ENCODE results near the gene MUC5B. TPM values are rescaled to one million over a fixed set of nuclear protein-coding genes. Genes with fewer than 3 reads are reported as not detected.
A peak's percentile ranks its signal among the peaks of the same experiment; 100 is the strongest.

The MUC5B gene
- total RNA-seq, 1 experiment from 2014 or later, result 0.21 TPM

DNA sequence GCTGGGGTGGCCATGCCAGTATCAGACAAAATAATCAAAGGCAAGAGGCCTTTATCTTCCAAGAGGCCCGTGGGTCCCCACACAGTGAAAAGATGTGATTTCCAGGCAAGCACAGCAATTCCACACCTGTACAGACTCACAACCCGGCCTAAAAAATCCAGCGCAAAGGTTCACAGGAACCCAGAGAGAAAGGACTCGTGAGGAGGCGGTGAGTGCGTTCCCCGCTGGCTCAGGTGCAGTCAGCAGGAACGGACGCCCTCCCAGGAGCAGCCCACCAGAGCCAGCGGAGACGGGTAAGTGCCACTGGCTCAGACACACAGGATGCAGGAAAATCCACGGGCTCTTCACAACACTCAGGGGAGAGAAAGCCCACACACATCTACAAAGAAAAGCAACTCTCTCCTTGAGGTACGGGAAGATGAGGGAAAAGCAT is 82.2 kb downstream of the MUC5B start:
- no peak for DNase-seq (ENCODE audit: low read depth, low spot score)
- in situ Hi-C loops (cut with HindIII; ENCODE audit: low pct_unique_long_range_greater_than_20kb, low sequenced_read_pairs), result no loop called here

DNA sequence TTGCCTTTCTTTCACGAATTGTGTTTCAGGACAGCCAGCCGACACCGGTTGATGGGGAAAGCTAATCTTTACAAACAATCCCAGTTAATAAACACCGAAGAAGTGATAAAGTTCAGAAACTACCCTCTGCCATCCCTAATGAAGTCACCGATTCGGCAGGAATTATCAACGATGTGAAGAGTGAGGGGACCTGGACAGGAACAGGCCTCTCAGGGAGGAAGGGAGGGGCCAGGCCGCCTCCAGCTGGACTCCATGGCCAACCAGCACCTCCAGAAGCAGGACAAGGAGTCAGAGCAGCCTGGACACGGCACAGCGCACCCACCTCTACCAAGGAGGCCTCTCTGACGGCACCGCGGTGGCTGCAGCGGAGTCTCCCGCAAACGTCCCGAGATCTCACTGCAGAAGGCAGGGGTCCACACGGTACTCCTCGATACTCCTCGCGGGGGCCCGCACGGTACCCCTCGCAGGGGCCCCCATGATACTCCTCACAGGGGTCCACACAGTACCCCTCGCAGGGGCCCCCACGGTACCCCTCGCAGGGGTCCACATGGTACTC is 82.7 kb downstream of the MUC5B start:
- in situ Hi-C loops (cut with HindIII; ENCODE audit: low pct_unique_long_range_greater_than_20kb, low sequenced_read_pairs), result no loop called here
- DNase-seq (ENCODE audit: low read depth, low spot score), result no peak

DNA sequence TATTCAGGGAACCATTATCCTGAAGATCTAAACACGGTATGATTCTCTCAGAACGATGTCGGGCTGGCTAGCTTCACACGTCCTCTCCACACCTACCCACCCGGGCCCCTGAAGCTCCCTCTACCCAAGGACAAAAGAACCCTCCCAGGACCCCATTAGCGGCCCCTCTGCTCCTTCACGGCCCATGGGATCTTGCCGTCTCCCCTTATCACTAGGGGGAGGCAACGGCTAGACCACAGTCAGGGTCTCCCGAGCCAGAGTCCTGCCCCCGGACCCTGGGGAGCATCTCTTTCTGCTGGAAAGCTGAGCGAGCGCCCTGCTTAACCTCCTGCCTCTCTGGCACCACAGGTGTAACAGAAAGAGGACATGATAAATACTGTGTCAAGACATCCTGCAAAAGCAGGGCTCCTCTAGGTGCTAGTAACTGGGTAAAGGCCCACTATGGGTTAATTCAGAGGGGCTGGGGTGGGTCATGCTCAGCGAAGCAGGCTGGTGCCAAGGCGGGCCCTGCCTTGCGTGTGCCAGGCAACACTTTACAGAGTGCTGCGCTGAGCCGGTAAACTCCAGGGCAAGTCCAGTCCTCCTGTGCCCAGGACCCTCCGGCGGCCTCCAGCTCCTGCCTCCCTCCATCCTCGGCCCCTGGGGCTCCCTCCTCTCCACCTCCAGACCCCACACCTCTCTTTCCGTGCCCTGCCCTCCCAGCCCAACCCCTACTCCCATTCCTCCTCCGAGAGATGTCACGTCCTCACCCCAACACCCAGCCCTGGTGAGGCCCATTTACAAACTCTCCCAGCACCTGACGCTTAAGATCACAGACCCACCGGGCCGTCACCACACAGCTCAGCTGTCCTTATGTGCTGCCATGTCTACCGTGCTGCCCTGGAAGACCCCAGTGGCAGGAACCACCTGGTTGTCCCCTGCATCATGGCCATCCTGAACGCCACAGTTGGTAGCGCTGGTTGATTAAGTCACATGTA is 83.6 kb downstream of the MUC5B start:
- no peak for DNase-seq (ENCODE audit: low read depth, low spot score)
- in situ Hi-C loops (cut with HindIII; ENCODE audit: low pct_unique_long_range_greater_than_20kb, low sequenced_read_pairs), result no loop called here

DNA sequence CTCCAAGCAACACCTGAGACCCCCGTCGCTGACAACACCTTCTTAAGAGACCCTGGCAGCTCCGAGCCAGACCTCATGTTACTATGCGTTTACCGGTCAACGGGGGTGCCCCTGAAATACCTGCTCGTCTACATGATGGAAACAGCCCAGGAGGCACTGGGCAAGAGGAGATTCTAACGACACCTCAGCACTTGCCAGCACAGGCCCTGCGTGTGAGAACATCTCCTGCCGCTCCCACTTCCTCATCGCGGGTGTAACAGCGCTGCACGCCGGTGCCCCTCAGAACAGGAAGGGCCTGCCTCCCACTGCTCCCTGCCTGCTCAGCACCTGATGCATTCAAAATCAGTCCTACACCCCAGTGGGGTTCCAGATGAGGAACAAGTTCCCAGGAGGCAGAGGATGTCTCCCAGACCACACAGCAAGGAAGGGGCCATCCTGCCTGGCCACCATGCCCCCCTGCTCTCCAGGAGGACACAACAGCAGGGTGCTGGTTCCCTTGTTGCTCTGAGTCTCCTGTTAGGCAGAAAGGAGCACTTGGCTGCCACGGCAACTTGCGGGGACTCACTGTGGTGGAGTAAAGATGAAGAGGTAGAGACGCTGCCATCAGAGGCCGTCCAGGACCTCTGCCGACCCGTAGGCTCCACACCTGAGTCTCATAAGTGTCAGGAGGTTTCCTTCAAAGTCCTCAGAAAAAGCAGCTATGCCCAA is 84.5 kb downstream of the MUC5B start:
- in situ Hi-C loops (cut with HindIII; ENCODE audit: low pct_unique_long_range_greater_than_20kb, low sequenced_read_pairs), result no loop called here
- no peak for DNase-seq (ENCODE audit: low read depth, low spot score)

DNA sequence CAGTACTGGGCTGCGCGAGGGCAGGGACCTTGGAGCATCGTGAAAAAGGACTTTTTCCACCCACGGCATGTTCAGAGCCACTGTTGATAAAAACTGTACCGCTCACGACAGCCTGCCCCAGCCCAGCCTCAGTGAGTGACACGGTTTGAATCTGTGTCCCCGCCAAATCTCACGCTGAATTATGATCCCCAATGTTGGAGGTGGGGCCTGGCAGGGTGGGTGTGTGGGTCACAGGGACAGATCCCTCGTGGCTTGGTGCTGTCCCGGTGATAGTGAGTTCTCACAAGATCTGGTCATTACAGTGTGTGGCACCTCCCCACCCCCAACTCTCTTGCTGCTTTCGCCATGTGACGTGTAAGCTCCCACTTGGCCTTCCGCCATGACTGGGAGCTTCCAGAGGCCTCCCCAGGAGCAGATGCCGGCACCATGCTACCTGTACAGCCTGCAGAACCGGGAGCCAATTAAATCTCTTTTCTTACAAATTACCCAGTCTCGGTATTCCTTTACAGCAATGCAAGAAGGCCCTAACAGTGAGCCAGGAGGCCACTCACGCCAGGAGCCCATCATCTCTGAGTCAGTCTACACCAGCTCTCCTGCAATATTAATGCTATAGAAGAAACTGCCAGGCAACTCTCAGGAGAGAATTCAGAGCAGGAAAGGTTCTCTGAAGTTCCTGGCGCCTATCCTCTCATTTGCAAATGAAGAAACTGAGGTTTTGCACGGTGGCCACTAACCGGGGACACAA is 85.3 kb downstream of the MUC5B start:
- in situ Hi-C loops (cut with HindIII; ENCODE audit: low pct_unique_long_range_greater_than_20kb, low sequenced_read_pairs), result no loop called here

DNA sequence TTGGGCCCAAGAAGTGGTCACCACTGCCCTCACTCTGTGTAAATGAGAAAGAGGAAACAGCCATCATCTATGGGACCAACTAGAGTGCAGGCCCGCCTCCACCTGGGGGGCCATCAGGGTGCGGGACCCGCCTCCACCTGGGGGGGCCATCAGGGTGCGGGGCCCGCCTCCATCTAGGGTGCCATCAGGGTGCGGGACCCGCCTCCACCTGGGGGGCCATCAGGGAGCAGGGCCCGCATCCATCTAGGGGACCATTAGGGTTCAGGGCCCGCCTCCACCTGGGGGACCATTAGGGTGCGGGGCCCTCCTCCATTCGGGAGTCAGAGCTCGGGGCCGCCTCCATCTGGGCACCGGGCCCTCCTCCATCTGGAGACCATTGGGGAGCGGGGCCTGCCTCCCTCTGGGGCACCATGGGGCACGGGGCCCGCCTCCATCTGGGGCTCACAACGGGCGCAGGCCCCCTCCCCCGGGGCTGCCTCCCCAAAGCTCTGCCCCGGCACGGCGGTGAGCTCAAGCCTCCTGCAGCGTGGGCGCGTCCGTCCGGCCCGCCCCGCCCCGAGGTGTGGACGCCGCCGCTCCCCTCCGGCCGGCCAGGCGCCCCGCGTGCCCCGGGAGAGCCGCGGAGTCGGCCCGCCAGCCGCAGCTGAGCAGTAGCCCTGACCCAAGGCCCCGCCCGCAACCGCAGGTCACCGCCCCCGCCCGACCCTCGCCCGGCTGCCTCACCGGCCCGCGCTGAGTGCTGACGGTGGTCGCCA is 86.1 kb downstream of the MUC5B start:
- DNase-seq (ENCODE audit: low read depth, low spot score), result no peak
- in situ Hi-C loops (cut with HindIII; ENCODE audit: low pct_unique_long_range_greater_than_20kb, low sequenced_read_pairs), result no loop called here

More for the DNA sequence above, 85.3 kb downstream of the MUC5B start:
- DNase-seq (ENCODE audit: low read depth, low spot score), result peak; percentile 20

DNA sequence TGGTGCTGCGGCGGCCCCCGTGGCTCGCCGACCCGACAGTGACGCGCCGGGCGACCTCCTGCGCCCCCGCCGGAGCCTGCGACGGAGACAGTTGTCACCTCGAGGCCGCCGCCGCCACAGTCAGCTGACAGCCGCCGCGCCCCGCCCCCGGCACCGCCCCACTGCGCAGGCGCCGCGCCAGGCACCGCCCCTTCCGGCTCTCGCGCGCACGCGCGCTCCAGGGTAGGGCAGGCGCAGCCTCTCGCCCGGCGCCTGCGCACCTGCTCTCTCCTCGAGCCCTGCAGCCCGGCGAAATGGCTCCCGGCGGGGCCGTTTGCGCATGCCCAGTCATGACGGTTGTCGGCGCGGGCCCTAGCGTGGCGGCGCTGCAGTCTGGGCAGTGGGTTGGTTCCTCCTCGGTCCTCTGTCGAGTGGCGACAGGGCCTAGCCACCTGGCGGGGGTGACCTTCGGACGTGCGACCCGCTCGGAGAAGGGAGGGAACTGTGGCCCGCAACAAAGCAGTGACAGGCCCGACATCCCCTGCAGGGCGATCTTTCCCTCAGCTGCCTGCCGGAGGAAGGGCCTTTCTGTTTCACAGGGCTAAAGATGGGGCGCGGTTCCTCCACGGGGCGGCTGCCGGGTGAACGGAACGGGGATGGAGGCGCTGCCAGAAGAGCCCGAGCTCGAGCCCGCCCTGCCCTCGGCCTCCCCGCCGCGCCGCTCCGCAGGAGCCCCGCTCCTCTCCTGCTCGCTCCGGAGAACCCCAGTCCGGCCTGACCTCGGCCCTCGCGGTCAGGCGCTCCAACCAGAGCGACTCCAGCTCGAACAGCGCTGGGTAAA is 86.8 kb downstream of the MUC5B start, which contains the start of gene TOLLIP:
Gene TOLLIP, minus strand, starts transcription at position 135 of the 820 bp plus-strand sequence. Its CDS starts 134 bp downstream, at position 1.
- in situ Hi-C loops (cut with HindIII; ENCODE audit: low pct_unique_long_range_greater_than_20kb, low sequenced_read_pairs), result no loop called here
- DNase-seq (ENCODE audit: low read depth, low spot score), result peak; percentile 90

DNA sequence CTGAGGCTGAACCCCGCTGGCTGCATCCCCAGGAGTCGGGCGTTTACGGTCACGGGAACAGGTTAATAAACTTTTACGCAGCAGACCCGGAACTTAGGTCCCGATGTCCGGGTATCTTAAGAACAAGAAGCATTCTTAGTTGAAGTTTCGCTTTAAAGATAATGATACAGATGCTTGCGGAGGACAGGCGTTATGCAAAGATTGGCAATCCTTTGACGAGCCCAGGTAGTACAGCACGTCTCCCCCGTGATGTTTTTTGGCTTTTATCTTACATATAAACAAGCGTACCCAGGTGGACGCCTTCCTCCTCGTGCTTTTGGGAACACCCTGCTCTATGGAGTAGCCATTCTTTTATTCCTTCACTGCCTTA is 87.4 kb downstream of the MUC5B start:
- DNase-seq (ENCODE audit: low read depth, low spot score), result no peak
- in situ Hi-C loops (cut with HindIII; ENCODE audit: low pct_unique_long_range_greater_than_20kb, low sequenced_read_pairs), result no loop called here

DNA sequence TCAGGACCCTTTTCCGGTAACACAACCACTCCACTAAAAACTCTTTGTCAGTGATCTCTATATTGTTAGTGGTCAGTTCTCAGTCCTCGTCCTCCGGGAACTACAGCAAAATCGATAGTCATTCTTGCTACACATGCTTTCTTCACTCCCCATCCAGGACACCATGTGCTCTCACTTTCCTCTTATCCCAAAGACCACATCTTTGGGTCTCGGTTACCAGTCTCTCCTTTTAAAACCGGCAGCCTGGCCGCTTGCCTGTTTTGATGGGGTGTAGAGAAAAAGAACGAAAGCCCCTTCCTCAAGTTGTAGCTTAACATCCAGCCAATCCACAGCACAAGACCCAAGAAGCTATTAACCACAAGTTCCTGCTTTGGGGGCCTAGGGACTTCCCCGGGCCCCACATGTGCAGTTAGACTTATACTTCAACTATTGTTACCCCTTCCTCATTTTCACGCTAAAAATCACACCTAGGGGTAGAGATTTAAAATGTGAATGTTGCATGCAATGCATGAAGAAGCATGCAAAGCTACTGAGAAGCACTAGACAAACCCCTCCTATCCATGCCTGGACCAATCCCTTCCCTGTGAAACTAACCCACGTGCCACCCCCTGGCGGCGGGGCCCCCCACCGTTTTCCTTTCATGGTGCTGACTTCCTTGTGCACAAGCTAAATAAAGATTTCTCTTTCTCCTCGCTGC is 88.1 kb downstream of the MUC5B start:
- DNase-seq (ENCODE audit: low read depth, low spot score), result no peak
- in situ Hi-C loops (cut with HindIII; ENCODE audit: low pct_unique_long_range_greater_than_20kb, low sequenced_read_pairs), result no loop called here

Small RNA genes within 50 kb of the gene (small RNA-seq; reads per million reads assigned to genes)
- 0 reads per million in 2 experiments for gene MIR6744

Other genes with a start within 250 kb of the MUC5B start
- gene MUC6, start 186.3 kb upstream of the MUC5B start, total RNA-seq (2014; rRNA removed; shearing (Covaris generic)), result not detected in 2 replicates
- gene MUC2, start 148.2 kb upstream of the MUC5B start, total RNA-seq (2014; rRNA removed; shearing (Covaris generic)), result not detected in 2 replicates
- not detected in 2 replicates for gene MUC5AC, start 65.1 kb upstream of the MUC5B start, total RNA-seq (2014; rRNA removed; shearing (Covaris generic))
- gene TOLLIP, start 86.6 kb downstream of the MUC5B start, total RNA-seq (2014; rRNA removed; shearing (Covaris generic)), result 33.5 and 36.0 TPM in 2 replicates
- 4.5 and 8.2 TPM in 2 replicates for gene BRSK2, start 166.9 kb downstream of the MUC5B start, total RNA-seq (2014; rRNA removed; shearing (Covaris generic))

All from SK-MEL-5 (cell line).